ENCODE data around the gene NR2E1. TPM values are rescaled to one million over a fixed set of nuclear protein-coding genes. Genes with fewer than 3 reads are reported as not detected.

Gene NR2E1
- polyA plus RNA-seq, 1 donor (not counting 4 experiments of a cell fraction or from before 2014, with no cell fraction given): 0.04 TPM

DNA sequence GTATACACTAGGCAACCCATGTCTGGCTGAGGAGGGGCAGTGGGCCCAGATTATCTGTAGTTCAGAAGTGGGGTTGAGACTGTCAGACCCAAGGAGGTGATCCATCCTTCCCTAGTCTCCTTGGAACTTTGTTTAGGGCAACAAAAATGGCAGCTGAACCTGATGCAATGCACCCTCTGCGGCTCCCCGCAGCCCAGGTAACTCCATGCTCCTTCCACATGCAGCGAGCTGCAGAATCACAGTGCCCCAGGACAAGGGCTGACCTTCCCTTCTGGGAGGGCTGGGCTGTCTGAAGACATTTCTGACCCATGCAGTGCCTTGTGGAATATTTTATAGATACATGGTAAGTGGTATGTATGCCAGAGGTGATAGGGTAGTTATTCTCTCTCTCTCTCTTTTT lies 29.4 kb downstream of the NR2E1 start:
- no peak overlapping the region for H3K9ac ChIP-seq (ENCODE audit: control insufficient read depth, extremely low read depth, insufficient read depth, low read length)
- H3K79me2 ChIP-seq (ENCODE audit: control insufficient read depth, insufficient read depth, low read length): no peaks in the 10 kb centered on the region
- no peak overlapping the region for H3K4me3 ChIP-seq (ENCODE audit: control insufficient read depth in 2 of 3, extremely low read depth in 1 of 3, insufficient read depth in 2 of 3, low read depth in 1 of 3, low read length in 3 of 3)
- no peak overlapping the region for H2AFZ ChIP-seq (ENCODE audit: control insufficient read depth, low read length)
- H3K4me1 ChIP-seq (ENCODE audit: control insufficient read depth, extremely low read depth, insufficient read depth, low read length): no peaks in the 10 kb centered on the region
- no peaks in the 10 kb centered on the region for H3K9me1 ChIP-seq (ENCODE audit: control insufficient read depth, extremely low read depth, insufficient read depth, low read length)
- dilution Hi-C loops (cut with MboI; ENCODE audit: extremely low pct_ligation_motif_present, low sequenced_read_pairs): no loop called here
- no peaks in the 10 kb centered on the region for H4K20me1 ChIP-seq (ENCODE audit: control insufficient read depth, extremely low read depth, insufficient read depth, low read length)
- H3K27ac ChIP-seq (ENCODE audit: control insufficient read depth, insufficient read depth, low read length): no peak overlapping the region
- TF ChIP-seq, protein P1, sequence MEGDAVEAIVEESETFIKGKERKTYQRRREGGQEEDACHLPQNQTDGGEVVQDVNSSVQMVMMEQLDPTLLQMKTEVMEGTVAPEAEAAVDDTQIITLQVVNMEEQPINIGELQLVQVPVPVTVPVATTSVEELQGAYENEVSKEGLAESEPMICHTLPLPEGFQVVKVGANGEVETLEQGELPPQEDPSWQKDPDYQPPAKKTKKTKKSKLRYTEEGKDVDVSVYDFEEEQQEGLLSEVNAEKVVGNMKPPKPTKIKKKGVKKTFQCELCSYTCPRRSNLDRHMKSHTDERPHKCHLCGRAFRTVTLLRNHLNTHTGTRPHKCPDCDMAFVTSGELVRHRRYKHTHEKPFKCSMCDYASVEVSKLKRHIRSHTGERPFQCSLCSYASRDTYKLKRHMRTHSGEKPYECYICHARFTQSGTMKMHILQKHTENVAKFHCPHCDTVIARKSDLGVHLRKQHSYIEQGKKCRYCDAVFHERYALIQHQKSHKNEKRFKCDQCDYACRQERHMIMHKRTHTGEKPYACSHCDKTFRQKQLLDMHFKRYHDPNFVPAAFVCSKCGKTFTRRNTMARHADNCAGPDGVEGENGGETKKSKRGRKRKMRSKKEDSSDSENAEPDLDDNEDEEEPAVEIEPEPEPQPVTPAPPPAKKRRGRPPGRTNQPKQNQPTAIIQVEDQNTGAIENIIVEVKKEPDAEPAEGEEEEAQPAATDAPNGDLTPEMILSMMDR (optimal IDR thresholded peaks at IDR 0.05 in 1 of 3, IDR thresholded peaks at IDR 0.05 in 1 of 3, conservative IDR thresholded peaks at IDR 0.05 in 1 of 3; ENCODE audit: extremely low read depth in 1 of 3, insufficient read depth in 2 of 3, low read length in 3 of 3): no peak
- no peaks in the 10 kb centered on the region for H3K36me3 ChIP-seq (ENCODE audit: control insufficient read depth in 2 of 2, extremely low read depth in 1 of 2, insufficient read depth in 2 of 2, low read length in 2 of 2)
- peaks cover 5% of the 10 kb centered on the region for H3K27me3 ChIP-seq (ENCODE audit: control insufficient read depth, extremely low read depth, insufficient read depth, low read length)
- FAIRE-seq: no peak
- H3K9me3 ChIP-seq (ENCODE audit: control insufficient read depth, low read depth, low read length): no peaks in the 10 kb centered on the region
- no peak for DNase-seq (ENCODE audit: low read depth, low spot score)
- H3K4me2 ChIP-seq (ENCODE audit: control insufficient read depth, extremely low read depth, insufficient read depth, low read depth, low read length): no peak overlapping the region

DNA sequence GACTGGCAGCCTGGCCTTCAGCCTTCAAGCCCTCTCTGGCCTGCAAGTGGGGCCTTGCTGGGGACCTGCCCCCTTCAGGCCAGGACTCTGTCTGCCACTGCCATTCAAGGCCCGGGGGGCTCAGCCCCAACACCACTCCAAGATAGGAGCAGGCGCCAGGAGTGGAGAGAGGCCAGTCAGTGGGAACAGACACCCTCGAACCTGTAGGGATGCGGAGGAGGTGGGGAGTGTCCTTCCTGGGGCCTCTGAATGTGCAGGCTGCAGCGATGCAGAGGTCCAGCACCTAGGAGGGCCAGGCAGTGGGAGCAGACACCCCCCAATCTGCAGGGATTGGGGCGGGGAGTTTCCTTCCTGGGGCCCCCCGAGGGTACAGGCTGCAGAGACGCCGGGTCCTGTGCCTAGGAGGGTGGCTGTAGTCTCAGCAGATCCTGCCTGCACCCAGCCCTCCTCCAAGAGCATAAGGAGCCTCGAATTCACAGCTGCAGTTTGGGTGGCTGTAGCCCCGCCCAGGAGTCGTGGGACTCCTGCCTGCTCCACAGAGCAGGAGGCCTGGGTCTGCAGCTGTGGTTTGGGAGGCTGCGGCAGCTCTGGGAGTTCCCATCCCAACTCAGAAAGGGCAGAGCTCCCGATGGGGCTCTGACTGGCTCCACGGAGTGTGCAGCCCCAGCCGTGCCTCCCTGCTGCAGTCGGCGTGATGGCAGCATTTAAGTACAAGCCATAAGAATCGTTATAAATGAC lies 33.1 kb downstream of the NR2E1 start:
- Histone ChIP-seq H2AFZ (ENCODE audit: control insufficient read depth, low read length) (no peak overlapping the region), H4K20me1 (ENCODE audit: control insufficient read depth, extremely low read depth, insufficient read depth, low read length) (no peaks in the 10 kb centered on the region), H3K9me3 (ENCODE audit: control insufficient read depth, low read depth, low read length) (no peaks in the 10 kb centered on the region), H3K9me1 (ENCODE audit: control insufficient read depth, extremely low read depth, insufficient read depth, low read length) (no peaks in the 10 kb centered on the region), H3K4me3 (ENCODE audit: control insufficient read depth in 2 of 3, extremely low read depth in 1 of 3, insufficient read depth in 2 of 3, low read depth in 1 of 3, low read length in 3 of 3) (no peak overlapping the region), H3K4me2 (ENCODE audit: control insufficient read depth, extremely low read depth, insufficient read depth, low read depth, low read length) (no peak overlapping the region), H3K9ac (ENCODE audit: control insufficient read depth, extremely low read depth, insufficient read depth, low read length) (no peak overlapping the region), H3K4me1 (ENCODE audit: control insufficient read depth, extremely low read depth, insufficient read depth, low read length) (no peaks in the 10 kb centered on the region), H3K36me3 (ENCODE audit: control insufficient read depth in 2 of 2, extremely low read depth in 1 of 2, insufficient read depth in 2 of 2, low read length in 2 of 2) (peaks cover 0 to 2% of the 10 kb centered on the region in 2 experiments), H3K27me3 (ENCODE audit: control insufficient read depth, extremely low read depth, insufficient read depth, low read length) (peaks cover 5% of the 10 kb centered on the region), H3K79me2 (ENCODE audit: control insufficient read depth, insufficient read depth, low read length) (no peaks in the 10 kb centered on the region), H3K27ac (ENCODE audit: control insufficient read depth, insufficient read depth, low read length) (no peak overlapping the region)
- FAIRE-seq: no peak
- no peak for DNase-seq (ENCODE audit: low read depth, low spot score)
- dilution Hi-C loops (cut with MboI; ENCODE audit: extremely low pct_ligation_motif_present, low sequenced_read_pairs): no loop called here
- no peak for TF ChIP-seq EZH2 (IDR thresholded peaks at IDR 0.05; ENCODE audit: low read length)
- TF ChIP-seq, protein P1 (optimal IDR thresholded peaks at IDR 0.05 in 1 of 3, IDR thresholded peaks at IDR 0.05 in 1 of 3, conservative IDR thresholded peaks at IDR 0.05 in 1 of 3; ENCODE audit: extremely low read depth in 1 of 3, insufficient read depth in 2 of 3, low read length in 3 of 3): no peak

Measured in keratinocyte (primary cell).